BJ (cell line): ENCODE data around the gene KCNG1. TPM values are rescaled to one million over a fixed set of nuclear protein-coding genes. Genes with fewer than 3 reads are reported as not detected.

Experiments
- CTCF ChIA-PET: fragments of 350-600 bp; formaldehyde crosslinking; extraction: SDS; loops from one replicate; lab custom pipeline; 2021; ENCODE audit warnings: antibody characterized with exemption, inconsistent platforms; lab: Yijun Ruan, JAX
- POLR2A ChIA-PET: fragments of 300-600 bp; sonication (Branson Sonifier 250); formaldehyde crosslinking; extraction: SDS; loops from one replicate; lab custom pipeline; 2021; ENCODE audit warnings: antibody characterized with exemption; lab: Charles Lee
- DNase-seq: peaks from one replicate; pipeline ENCODE4 v3.0.0-alpha.2; 2011; ENCODE audit warnings: low read depth
- H3K27me3 ChIP-seq: 2 replicates; pipeline ENCODE4 v1.6.0; 2011; ENCODE audit warnings: low read length; ENCODE audit not compliant: control insufficient read depth, insufficient read depth
- H3K36me3 ChIP-seq: 2 replicates; pipeline ENCODE4 v1.5.1; 2011; ENCODE audit warnings: low read length; ENCODE audit not compliant: control insufficient read depth, insufficient read depth
- H3K4me3 ChIP-seq: 2 replicates; pipeline ENCODE4 v1.5.1; 2011; ENCODE audit warnings: low read depth, mild to moderate bottlenecking, control low read depth, low read length
- polyA plus RNA-seq: library from polyadenylated mRNA; depleted of rRNA; stranded (reverse); fragments of >200 nt; gene quantifications from 2 replicates; pipeline ENCODE4 v1.2.3, GENCODE V29; 2011
- TF ChIP-seq, protein P1 (sequence below): IDR thresholded peaks from 2 replicates; pipeline ENCODE4 v1.5.1; 2011; ENCODE audit warnings: low read depth, mild to moderate bottlenecking, control low read depth, inconsistent platforms, low read length, moderate library complexity; ENCODE audit not compliant: insufficient read depth

The KCNG1 gene
- polyA plus RNA-seq, 1 experiment = 18.2 TPM

GRCh38 chr20:51036827-51037531 lies 14.1 kb upstream of the KCNG1 start:
- DNase-seq = no peak
- ChIA-PET CTCF (interaction anchor here (0.8 to 1.6 kb wide), 3 partner anchors 10 to 22 kb away, joined by 3 to 7 read pairs (median 6); no protein-coding TSS in a partner anchor), POLR2A (no interaction called here)
- no peaks in the 10 kb centered on the region for H3K36me3 ChIP-seq
- no peak overlapping the region for H3K4me3 ChIP-seq
- TF ChIP-seq, protein P1, sequence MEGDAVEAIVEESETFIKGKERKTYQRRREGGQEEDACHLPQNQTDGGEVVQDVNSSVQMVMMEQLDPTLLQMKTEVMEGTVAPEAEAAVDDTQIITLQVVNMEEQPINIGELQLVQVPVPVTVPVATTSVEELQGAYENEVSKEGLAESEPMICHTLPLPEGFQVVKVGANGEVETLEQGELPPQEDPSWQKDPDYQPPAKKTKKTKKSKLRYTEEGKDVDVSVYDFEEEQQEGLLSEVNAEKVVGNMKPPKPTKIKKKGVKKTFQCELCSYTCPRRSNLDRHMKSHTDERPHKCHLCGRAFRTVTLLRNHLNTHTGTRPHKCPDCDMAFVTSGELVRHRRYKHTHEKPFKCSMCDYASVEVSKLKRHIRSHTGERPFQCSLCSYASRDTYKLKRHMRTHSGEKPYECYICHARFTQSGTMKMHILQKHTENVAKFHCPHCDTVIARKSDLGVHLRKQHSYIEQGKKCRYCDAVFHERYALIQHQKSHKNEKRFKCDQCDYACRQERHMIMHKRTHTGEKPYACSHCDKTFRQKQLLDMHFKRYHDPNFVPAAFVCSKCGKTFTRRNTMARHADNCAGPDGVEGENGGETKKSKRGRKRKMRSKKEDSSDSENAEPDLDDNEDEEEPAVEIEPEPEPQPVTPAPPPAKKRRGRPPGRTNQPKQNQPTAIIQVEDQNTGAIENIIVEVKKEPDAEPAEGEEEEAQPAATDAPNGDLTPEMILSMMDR = no peak
- peaks cover 2% of the 10 kb centered on the region; the same call in 1 of the 2 replicates for H3K27me3 ChIP-seq

DNA sequence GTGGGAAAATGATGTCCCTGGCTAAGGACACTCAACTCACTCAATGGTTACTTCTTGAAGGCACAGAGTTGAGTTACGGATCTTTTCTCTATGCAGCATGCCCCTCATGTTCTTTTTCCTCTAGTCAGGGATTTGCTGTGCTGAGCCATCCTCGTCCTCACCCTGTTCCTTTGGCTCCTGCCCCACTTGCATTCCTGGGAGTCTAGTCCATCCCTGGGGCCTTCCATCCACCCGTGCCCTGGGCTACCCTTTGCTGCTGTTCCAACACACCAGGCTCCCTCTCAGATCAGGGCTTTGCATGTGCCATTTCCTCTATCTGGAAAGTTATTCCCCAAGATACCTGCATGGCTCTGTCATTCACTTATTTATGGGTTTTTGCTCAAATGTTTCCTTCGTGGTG lies 13.3 kb upstream of the KCNG1 start:
- ChIA-PET POLR2A (no interaction called here), CTCF (interaction anchor here (1.5 kb wide), 1 partner anchor 21 kb away, joined by 7 read pairs; no protein-coding TSS in a partner anchor)
- TF ChIP-seq, protein P1 = no peak
- no peaks in the 10 kb centered on the region for H3K36me3 ChIP-seq
- no peak overlapping the region for H3K4me3 ChIP-seq
- peaks cover 2% of the 10 kb centered on the region; the same call in 1 of the 2 replicates for H3K27me3 ChIP-seq
- DNase-seq = no peak

GRCh38 chr20:51034988-51035656 lies 12.2 kb upstream of the KCNG1 start:
- TF ChIP-seq, protein P1 = no peak
- DNase-seq = no peak
- Histone ChIP-seq H3K27me3 (peaks cover 3% of the 10 kb centered on the region), H3K4me3 (no peak overlapping the region), H3K36me3 (no peaks in the 10 kb centered on the region)
- CTCF ChIA-PET = interaction anchor here (1.2 kb wide), 1 partner anchor 19 kb away, joined by 5 read pairs; no protein-coding TSS in a partner anchor
- POLR2A ChIA-PET = no interaction called here

DNA sequence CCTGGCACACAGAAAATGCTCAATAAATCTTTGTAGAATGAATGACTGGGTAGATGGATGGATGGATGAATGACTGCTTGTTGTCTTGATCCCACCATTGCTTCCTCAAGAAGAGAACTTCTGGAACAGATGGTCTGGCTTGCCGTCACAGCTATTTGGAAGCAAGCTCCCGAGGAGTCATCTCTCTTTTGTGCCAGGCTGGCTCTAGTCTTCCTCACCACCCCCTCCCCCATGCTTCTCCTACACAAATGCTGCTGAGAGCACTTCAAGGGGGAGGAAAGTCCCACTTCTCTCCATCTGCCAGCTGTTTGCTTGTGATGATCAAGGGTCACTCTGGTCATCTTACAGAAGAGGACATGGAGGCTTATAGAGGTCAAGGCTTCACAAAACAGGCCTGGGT lies 11.6 kb upstream of the KCNG1 start:
- peaks cover 5% of the 10 kb centered on the region for H3K27me3 ChIP-seq
- CTCF ChIA-PET = interaction anchor here (0.9 to 1.2 kb wide), 3 partner anchors 9 to 19 kb away, joined by 3 to 5 read pairs (median 4); no protein-coding TSS in a partner anchor
- no peak for DNase-seq
- H3K4me3 ChIP-seq = no peak overlapping the region
- TF ChIP-seq, protein P1 = no peak
- H3K36me3 ChIP-seq = no peaks in the 10 kb centered on the region
- POLR2A ChIA-PET = no interaction called here
